ENCODE measurements around the gene SH2D4B. TPM values are rescaled to one million over a fixed set of nuclear protein-coding genes. Genes with fewer than 3 reads are reported as not detected.

Gene SH2D4B
- total and polyA plus RNA-seq, 2 experiments from 2014 or later: not detected

DNA sequence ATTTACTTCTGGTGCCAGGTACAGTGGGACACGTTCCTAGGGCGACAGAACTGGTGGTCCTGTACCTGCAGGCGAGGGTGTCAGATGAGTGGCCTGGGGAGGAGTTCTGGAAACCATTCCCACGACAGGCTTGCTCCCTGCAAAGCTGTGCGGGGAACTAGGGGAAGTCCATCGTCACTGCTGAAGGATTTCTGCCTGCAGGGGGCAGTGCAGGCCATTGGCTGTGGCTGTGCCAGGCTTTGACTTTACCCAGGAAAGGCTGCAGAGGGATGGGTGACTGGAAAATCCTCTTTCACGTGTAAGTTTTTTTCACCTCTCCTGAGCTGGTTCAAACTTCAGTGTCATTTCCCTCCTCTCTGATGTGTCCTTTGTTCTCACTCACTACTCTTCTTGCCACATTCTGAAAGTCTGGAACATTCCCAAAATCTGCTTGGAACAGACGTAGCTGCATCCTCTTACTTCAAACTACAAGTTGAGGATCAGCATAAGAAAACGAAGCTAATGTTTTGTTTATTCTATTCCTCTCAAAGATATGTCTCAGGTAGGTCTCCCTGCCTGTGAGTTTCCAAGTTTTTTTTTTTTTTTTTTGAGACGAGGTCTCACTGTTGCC, 126.5 kb downstream of the SH2D4B start:
- H3K4me2 ChIP-seq: no peak overlapping the region
- peaks cover 5% of the 10 kb centered on the region for H3K4me1 ChIP-seq (ENCODE audit: insufficient read depth)
- H2AFZ ChIP-seq: no peak overlapping the region
- WGBS (ENCODE audit: low lambda C conversion rate, missing lambda C conversion rate): 27% methylated on average over 10 of the region's 10 CpGs
- H3K9me3 ChIP-seq (ENCODE audit: low read depth): no peaks in the 10 kb centered on the region
- no peak overlapping the region for H3K27ac ChIP-seq
- H3K4me3 ChIP-seq: no peak overlapping the region
- no peaks in the 10 kb centered on the region for H3K9me2 ChIP-seq (replicated peaks; ENCODE audit: insufficient read depth)
- H3K36me3 ChIP-seq (replicated peaks; ENCODE audit: insufficient read depth, low read depth): no peaks in the 10 kb centered on the region
- no peaks in the 10 kb centered on the region for H3K27me3 ChIP-seq
- H4K20me1 ChIP-seq (ENCODE audit: insufficient read depth, poor library complexity, severe bottlenecking): no peaks in the 10 kb centered on the region
- TF ChIP-seq EZH2 (IDR thresholded peaks at IDR 0.05; ENCODE audit: borderline replicate concordance) (no peak), EZH2phosphoT487 (IDR thresholded peaks at IDR 0.05; ENCODE audit: low read depth, severe bottlenecking, unreplicated experiment) (no peak)
- TF ChIP-seq, protein P1, sequence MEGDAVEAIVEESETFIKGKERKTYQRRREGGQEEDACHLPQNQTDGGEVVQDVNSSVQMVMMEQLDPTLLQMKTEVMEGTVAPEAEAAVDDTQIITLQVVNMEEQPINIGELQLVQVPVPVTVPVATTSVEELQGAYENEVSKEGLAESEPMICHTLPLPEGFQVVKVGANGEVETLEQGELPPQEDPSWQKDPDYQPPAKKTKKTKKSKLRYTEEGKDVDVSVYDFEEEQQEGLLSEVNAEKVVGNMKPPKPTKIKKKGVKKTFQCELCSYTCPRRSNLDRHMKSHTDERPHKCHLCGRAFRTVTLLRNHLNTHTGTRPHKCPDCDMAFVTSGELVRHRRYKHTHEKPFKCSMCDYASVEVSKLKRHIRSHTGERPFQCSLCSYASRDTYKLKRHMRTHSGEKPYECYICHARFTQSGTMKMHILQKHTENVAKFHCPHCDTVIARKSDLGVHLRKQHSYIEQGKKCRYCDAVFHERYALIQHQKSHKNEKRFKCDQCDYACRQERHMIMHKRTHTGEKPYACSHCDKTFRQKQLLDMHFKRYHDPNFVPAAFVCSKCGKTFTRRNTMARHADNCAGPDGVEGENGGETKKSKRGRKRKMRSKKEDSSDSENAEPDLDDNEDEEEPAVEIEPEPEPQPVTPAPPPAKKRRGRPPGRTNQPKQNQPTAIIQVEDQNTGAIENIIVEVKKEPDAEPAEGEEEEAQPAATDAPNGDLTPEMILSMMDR (IDR thresholded peaks at IDR 0.05; ENCODE audit: poor library complexity): peak; percentile 92
- DNase-seq (ENCODE audit: low spot score): peak; percentile 90
- no peaks in the 10 kb centered on the region for H3K79me2 ChIP-seq

DNA sequence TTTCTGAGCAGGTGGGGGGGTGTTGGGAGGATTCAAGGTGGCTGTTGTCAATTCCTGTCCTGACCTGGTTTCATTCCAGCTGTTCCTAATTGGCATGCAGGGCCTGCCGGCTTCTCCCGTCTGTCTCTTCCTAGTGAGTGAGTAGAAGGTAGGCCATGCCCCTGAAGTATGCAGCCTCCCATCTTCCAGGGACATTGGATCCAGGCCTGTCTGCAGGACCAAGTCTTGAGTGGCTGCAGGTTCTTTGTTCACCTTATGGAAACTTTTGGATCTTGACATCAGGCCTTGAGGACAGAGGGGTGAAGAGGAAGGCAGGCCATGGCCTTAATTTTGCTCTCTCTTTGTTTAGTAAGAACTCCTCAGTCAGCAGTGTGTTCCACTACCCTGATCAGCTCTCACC, 131.8 kb downstream of the SH2D4B start:
- Histone ChIP-seq H3K4me3 (no peak overlapping the region), H3K79me2 (no peaks in the 10 kb centered on the region), H3K4me2 (no peak overlapping the region), H3K36me3 (replicated peaks; ENCODE audit: insufficient read depth, low read depth) (no peaks in the 10 kb centered on the region), H3K27ac (no peak overlapping the region), H4K20me1 (ENCODE audit: insufficient read depth, poor library complexity, severe bottlenecking) (no peaks in the 10 kb centered on the region), H3K27me3 (no peaks in the 10 kb centered on the region), H3K9me2 (replicated peaks; ENCODE audit: insufficient read depth) (no peaks in the 10 kb centered on the region), H3K9me3 (ENCODE audit: low read depth) (no peaks in the 10 kb centered on the region), H3K4me1 (ENCODE audit: insufficient read depth) (no peaks in the 10 kb centered on the region), H2AFZ (no peak overlapping the region)
- WGBS (ENCODE audit: low lambda C conversion rate, missing lambda C conversion rate): 82% methylated on average over 2 of the region's 2 CpGs
- DNase-seq (ENCODE audit: low spot score): no peak
- TF ChIP-seq EZH2phosphoT487 (IDR thresholded peaks at IDR 0.05; ENCODE audit: low read depth, severe bottlenecking, unreplicated experiment): no peak
- TF ChIP-seq, protein P1 (IDR thresholded peaks at IDR 0.05; ENCODE audit: poor library complexity): no peak
- TF ChIP-seq EZH2 (IDR thresholded peaks at IDR 0.05; ENCODE audit: borderline replicate concordance): no peak

DNA sequence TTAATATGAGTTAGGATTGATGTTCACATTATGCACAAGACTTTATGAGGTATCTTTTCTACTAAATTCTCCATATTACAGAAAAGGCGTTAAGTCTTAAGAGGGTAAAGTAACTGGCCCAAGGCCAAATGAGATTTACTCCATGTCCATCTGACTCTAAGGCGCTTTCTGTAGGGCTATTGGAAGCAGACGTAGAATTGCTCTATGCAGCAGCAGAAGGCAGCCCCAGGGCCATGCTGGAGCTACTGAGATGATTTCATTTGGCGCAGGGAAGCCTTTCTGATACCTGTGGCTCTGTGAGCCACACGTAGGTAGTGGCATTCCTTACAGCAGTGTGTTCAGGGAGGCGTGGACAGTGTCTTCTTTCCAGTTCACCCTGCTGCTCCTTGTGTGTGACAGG, 133.1 kb downstream of the SH2D4B start:
- H3K27me3 ChIP-seq: no peaks in the 10 kb centered on the region
- no peaks in the 10 kb centered on the region for H3K79me2 ChIP-seq
- H2AFZ ChIP-seq: no peak overlapping the region
- H3K36me3 ChIP-seq (replicated peaks; ENCODE audit: insufficient read depth, low read depth): no peaks in the 10 kb centered on the region
- 82% methylated on average over 6 of the region's 6 CpGs for WGBS (ENCODE audit: low lambda C conversion rate, missing lambda C conversion rate)
- H3K4me1 ChIP-seq (ENCODE audit: insufficient read depth): no peaks in the 10 kb centered on the region
- H3K9me3 ChIP-seq (ENCODE audit: low read depth): no peaks in the 10 kb centered on the region
- no peak overlapping the region for H3K27ac ChIP-seq
- no peaks in the 10 kb centered on the region for H3K9me2 ChIP-seq (replicated peaks; ENCODE audit: insufficient read depth)
- no peak overlapping the region for H3K4me2 ChIP-seq
- no peaks in the 10 kb centered on the region for H4K20me1 ChIP-seq (ENCODE audit: insufficient read depth, poor library complexity, severe bottlenecking)
- no peak for DNase-seq (ENCODE audit: low spot score)
- no peak overlapping the region for H3K4me3 ChIP-seq
- TF ChIP-seq EZH2phosphoT487 (IDR thresholded peaks at IDR 0.05; ENCODE audit: low read depth, severe bottlenecking, unreplicated experiment) (no peak), EZH2 (IDR thresholded peaks at IDR 0.05; ENCODE audit: borderline replicate concordance) (no peak)
- TF ChIP-seq, protein P1 (IDR thresholded peaks at IDR 0.05; ENCODE audit: poor library complexity): no peak

Measured in hepatocyte (in vitro differentiated cells).